HEK293 (cell line): ENCODE data around the gene CLDN7.

ENCODE experiments used
- ATF2 ChIP-seq: fragments of 450-650 bp; formaldehyde crosslinking; IDR thresholded peaks from 2 replicates; pipeline ENCODE4 v1.5.1; 2016; ENCODE audit warnings: missing biosample characterization, missing genetic modification characterization, low read depth
- CTCF ChIP-seq: fragments of 450-650 bp; formaldehyde crosslinking; IDR thresholded peaks from 2 replicates; pipeline ENCODE4 v1.5.1; 2016; ENCODE audit warnings: missing biosample characterization, missing genetic modification characterization
- PRDM10 ChIP-seq: fragments of 450-650 bp; formaldehyde crosslinking; IDR thresholded peaks from 2 replicates; pipeline ENCODE4 v1.5.1; 2016; ENCODE audit warnings: missing biosample characterization, missing genetic modification characterization
- WT1 ChIP-seq: fragments of 450-650 bp; formaldehyde crosslinking; IDR thresholded peaks from 2 replicates; pipeline ENCODE4 v1.5.1; 2016; ENCODE audit warnings: missing biosample characterization, missing genetic modification characterization
- ZNF2 ChIP-seq: fragments of 450-650 bp; formaldehyde crosslinking; IDR thresholded peaks from 2 replicates; pipeline ENCODE4 v1.5.1; 2016; ENCODE audit warnings: missing biosample characterization, missing genetic modification characterization
- ZNF501 ChIP-seq: fragments of 450-650 bp; formaldehyde crosslinking; IDR thresholded peaks from 2 replicates; pipeline ENCODE4 v1.5.1; 2016; ENCODE audit warnings: missing biosample characterization, missing genetic modification characterization
- ZNF626 ChIP-seq: fragments of 450-650 bp; sonication (Bioruptor Pico); formaldehyde crosslinking; IDR thresholded peaks from 2 replicates; pipeline ENCODE4 v1.5.1; 2018; ENCODE audit warnings: missing biosample characterization, missing genetic modification characterization, inconsistent platforms
- ZNF629 ChIP-seq: fragments of 450-650 bp; formaldehyde crosslinking; IDR thresholded peaks from 2 replicates; pipeline ENCODE4 v1.5.1; 2017; ENCODE audit warnings: missing biosample characterization, missing genetic modification characterization
- ZNF707 ChIP-seq: fragments of 450-650 bp; formaldehyde crosslinking; IDR thresholded peaks from 2 replicates; pipeline ENCODE4 v1.5.1; 2016; ENCODE audit warnings: missing biosample characterization, missing genetic modification characterization
- TF ChIP-seq, protein P1 (sequence below): fragments of 450-650 bp; formaldehyde crosslinking; IDR thresholded peaks from 2 replicates; pipeline ENCODE4 v1.5.1; 2016; ENCODE audit warnings: missing biosample characterization, missing genetic modification characterization
- TF ChIP-seq, protein P2 (sequence below): fragments of 450-650 bp; formaldehyde crosslinking; optimal IDR thresholded peaks from 2 replicates; pipeline ENCODE3; 2016; ENCODE audit warnings: missing biosample characterization, mild to moderate bottlenecking, missing genetic modification characterization
- TF ChIP-seq, protein P3 (sequence below): fragments of 450-650 bp; formaldehyde crosslinking; IDR thresholded peaks from 2 replicates; pipeline ENCODE4 v1.5.1; 2017; ENCODE audit warnings: missing biosample characterization, missing genetic modification characterization

DNA sequence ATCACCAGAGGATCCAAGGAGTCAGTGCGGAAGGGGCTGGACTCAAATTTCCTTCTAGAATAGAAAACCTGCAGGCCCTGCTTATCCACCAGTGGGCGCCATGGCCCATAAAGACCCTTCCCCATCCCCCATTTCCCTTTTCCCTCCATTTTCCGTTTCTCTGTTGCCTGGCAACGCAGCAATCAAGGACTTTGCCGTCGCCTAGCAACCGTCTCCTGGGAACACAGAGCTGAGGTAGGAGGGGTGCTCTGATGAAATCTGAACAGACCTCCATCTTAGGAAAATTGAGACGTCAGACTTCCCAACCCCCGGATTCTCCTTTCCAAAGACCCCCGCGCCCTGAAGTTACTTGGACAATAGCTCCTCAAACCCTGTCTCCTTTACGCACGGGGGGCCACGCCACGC is 48.4 kb downstream of the CLDN7 start:
- TF ChIP-seq, protein P1, sequence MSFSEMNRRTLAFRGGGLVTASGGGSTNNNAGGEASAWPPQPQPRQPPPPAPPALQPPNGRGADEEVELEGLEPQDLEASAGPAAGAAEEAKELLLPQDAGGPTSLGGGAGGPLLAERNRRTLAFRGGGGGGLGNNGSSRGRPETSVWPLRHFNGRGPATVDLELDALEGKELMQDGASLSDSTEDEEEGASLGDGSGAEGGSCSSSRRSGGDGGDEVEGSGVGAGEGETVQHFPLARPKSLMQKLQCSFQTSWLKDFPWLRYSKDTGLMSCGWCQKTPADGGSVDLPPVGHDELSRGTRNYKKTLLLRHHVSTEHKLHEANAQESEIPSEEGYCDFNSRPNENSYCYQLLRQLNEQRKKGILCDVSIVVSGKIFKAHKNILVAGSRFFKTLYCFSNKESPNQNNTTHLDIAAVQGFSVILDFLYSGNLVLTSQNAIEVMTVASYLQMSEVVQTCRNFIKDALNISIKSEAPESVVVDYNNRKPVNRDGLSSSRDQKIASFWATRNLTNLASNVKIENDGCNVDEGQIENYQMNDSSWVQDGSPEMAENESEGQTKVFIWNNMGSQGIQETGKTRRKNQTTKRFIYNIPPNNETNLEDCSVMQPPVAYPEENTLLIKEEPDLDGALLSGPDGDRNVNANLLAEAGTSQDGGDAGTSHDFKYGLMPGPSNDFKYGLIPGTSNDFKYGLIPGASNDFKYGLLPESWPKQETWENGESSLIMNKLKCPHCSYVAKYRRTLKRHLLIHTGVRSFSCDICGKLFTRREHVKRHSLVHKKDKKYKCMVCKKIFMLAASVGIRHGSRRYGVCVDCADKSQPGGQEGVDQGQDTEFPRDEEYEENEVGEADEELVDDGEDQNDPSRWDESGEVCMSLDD (tag by site-specific recombination) = no peak
- TF ChIP-seq WT1 = no peak
- TF ChIP-seq ZNF626 (tag by site-specific recombination) = no peak
- no peak for TF ChIP-seq ZNF707 (tag by site-specific recombination)
- peak; percentile 68 for TF ChIP-seq CTCF (tag by site-specific recombination)
- no peak for TF ChIP-seq ZNF501
- TF ChIP-seq, protein P2, sequence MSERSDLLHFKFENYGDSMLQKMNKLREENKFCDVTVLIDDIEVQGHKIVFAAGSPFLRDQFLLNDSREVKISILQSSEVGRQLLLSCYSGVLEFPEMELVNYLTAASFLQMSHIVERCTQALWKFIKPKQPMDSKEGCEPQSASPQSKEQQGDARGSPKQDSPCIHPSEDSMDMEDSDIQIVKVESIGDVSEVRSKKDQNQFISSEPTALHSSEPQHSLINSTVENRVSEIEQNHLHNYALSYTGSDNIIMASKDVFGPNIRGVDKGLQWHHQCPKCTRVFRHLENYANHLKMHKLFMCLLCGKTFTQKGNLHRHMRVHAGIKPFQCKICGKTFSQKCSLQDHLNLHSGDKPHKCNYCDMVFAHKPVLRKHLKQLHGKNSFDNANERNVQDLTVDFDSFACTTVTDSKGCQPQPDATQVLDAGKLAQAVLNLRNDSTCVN (tag by site-specific recombination) = no peak
- no peak for TF ChIP-seq ATF2
- TF ChIP-seq ZNF2 = no peak
- no peak for TF ChIP-seq ZNF629 (tag by site-specific recombination)
- TF ChIP-seq, protein P3, sequence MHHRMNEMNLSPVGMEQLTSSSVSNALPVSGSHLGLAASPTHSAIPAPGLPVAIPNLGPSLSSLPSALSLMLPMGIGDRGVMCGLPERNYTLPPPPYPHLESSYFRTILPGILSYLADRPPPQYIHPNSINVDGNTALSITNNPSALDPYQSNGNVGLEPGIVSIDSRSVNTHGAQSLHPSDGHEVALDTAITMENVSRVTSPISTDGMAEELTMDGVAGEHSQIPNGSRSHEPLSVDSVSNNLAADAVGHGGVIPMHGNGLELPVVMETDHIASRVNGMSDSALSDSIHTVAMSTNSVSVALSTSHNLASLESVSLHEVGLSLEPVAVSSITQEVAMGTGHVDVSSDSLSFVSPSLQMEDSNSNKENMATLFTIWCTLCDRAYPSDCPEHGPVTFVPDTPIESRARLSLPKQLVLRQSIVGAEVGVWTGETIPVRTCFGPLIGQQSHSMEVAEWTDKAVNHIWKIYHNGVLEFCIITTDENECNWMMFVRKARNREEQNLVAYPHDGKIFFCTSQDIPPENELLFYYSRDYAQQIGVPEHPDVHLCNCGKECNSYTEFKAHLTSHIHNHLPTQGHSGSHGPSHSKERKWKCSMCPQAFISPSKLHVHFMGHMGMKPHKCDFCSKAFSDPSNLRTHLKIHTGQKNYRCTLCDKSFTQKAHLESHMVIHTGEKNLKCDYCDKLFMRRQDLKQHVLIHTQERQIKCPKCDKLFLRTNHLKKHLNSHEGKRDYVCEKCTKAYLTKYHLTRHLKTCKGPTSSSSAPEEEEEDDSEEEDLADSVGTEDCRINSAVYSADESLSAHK (tag by site-specific recombination) = no peak
- no peak for TF ChIP-seq PRDM10
